ENCODE results near the gene ANKS1A.

- TF ChIP-seq POLR2AphosphoS5 (IDR thresholded peaks at IDR 0.05; ENCODE audit: low read depth), result no peak
- TF ChIP-seq CTCF (conservative IDR thresholded peaks at IDR 0.05; ENCODE audit: low read depth in 2 of 2), result no peak
- no peak for TF ChIP-seq EZH2 (IDR thresholded peaks at IDR 0.05; ENCODE audit: low read depth, unreplicated experiment)
- TF ChIP-seq EZH2phosphoT487 (IDR thresholded peaks at IDR 0.05; ENCODE audit: unreplicated experiment), result no peak
- TF ChIP-seq REST (IDR thresholded peaks at IDR 0.05; ENCODE audit: unreplicated experiment), result no peak
- no peak for TF ChIP-seq CREB1 (CRISPR knock-in tag; IDR thresholded peaks at IDR 0.05; ENCODE audit: low read depth)
- TF ChIP-seq, protein P1, sequence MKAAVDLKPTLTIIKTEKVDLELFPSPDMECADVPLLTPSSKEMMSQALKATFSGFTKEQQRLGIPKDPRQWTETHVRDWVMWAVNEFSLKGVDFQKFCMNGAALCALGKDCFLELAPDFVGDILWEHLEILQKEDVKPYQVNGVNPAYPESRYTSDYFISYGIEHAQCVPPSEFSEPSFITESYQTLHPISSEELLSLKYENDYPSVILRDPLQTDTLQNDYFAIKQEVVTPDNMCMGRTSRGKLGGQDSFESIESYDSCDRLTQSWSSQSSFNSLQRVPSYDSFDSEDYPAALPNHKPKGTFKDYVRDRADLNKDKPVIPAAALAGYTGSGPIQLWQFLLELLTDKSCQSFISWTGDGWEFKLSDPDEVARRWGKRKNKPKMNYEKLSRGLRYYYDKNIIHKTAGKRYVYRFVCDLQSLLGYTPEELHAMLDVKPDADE (IDR thresholded peaks at IDR 0.05), result no peak
- no peak for TF ChIP-seq ZNF114 (CRISPR knock-in tag; IDR thresholded peaks at IDR 0.05)
- no peak for TF ChIP-seq STAT1 (IDR thresholded peaks at IDR 0.05; ENCODE audit: unreplicated experiment)
- TF ChIP-seq JUNB (IDR thresholded peaks at IDR 0.05; ENCODE audit: unreplicated experiment), result no peak
- no peak for TF ChIP-seq NANOG (IDR thresholded peaks at IDR 0.05; ENCODE audit: borderline replicate concordance)
Observed at GRCh38 chr6:35073766-35074471, 184.9 kb downstream of the ANKS1A start.

Measured in GM23338 (cell line).